ENCODE data around the gene FBXO9. TPM values are rescaled to one million over a fixed set of nuclear protein-coding genes. Genes with fewer than 3 reads are reported as not detected.

Gene FBXO9
- total RNA-seq, 1 experiment from 2014 or later = 111 TPM

GRCh38 chr6:53095716-53096115, 30.5 kb downstream of the FBXO9 start:
- Histone ChIP-seq H3K4me1 (no peaks in the 10 kb centered on the region), H3K36me3 (ENCODE audit: control insufficient read depth, insufficient read depth, low read length) (peaks cover 3% of the 10 kb centered on the region), H3K27me3 (replicated peaks; ENCODE audit: control insufficient read depth, insufficient read depth, low read length) (no peaks in the 10 kb centered on the region), H3K9me3 (no peaks in the 10 kb centered on the region), H3K4me3 (ENCODE audit: low read depth, low read length) (no peak overlapping the region)
- peaks cover 57% of the 10 kb centered on the region for H3K36me3 Mint-ChIP-seq (ENCODE audit: insufficient read depth, unreplicated experiment)
- H3K27me3 Mint-ChIP-seq (ENCODE audit: insufficient read depth, unreplicated experiment) = no peaks in the 10 kb centered on the region
- DNase-seq = no peak
- no peak overlapping the region for H3K27ac Mint-ChIP-seq (ENCODE audit: unreplicated experiment)
- no peaks in the 10 kb centered on the region for H3K4me1 Mint-ChIP-seq (ENCODE audit: low read depth, unreplicated experiment)
- intact Hi-C loops (cut with micrococcal nuclease; ENCODE audit: unreplicated experiment) = no loop called here
- H3K4me3 Mint-ChIP-seq (ENCODE audit: unreplicated experiment) = no peak overlapping the region
- POLR2A ChIA-PET = no interaction called here
- CTCF ChIA-PET = interaction anchor here (0.5 kb wide), 2 partner anchors 252 to 399 kb away, joined by 3 to 4 read pairs; no protein-coding TSS in a partner anchor
- no peaks in the 10 kb centered on the region for H3K9me3 Mint-ChIP-seq (ENCODE audit: unreplicated experiment)
- TF ChIP-seq, protein P1, sequence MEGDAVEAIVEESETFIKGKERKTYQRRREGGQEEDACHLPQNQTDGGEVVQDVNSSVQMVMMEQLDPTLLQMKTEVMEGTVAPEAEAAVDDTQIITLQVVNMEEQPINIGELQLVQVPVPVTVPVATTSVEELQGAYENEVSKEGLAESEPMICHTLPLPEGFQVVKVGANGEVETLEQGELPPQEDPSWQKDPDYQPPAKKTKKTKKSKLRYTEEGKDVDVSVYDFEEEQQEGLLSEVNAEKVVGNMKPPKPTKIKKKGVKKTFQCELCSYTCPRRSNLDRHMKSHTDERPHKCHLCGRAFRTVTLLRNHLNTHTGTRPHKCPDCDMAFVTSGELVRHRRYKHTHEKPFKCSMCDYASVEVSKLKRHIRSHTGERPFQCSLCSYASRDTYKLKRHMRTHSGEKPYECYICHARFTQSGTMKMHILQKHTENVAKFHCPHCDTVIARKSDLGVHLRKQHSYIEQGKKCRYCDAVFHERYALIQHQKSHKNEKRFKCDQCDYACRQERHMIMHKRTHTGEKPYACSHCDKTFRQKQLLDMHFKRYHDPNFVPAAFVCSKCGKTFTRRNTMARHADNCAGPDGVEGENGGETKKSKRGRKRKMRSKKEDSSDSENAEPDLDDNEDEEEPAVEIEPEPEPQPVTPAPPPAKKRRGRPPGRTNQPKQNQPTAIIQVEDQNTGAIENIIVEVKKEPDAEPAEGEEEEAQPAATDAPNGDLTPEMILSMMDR (IDR thresholded peaks at IDR 0.05; ENCODE audit: insufficient read depth in 1 of 2, low read depth in 1 of 2, low read length in 1 of 2, severe bottlenecking in 1 of 2, unreplicated experiment in 1 of 2) = no peak
- BruUV-seq (replicated peaks) = no TSS peak

GRCh38 chr6:53100561-53100960, 35.4 kb downstream of the FBXO9 start:
- peaks cover 45% of the 10 kb centered on the region for H3K36me3 Mint-ChIP-seq (ENCODE audit: insufficient read depth, unreplicated experiment)
- intact Hi-C loops (cut with micrococcal nuclease; ENCODE audit: unreplicated experiment) = loop anchor here (5.0 to 10.0 kb wide), 2 partner anchors 194 to 337 kb away; no protein-coding TSS in a partner anchor
- TF ChIP-seq, protein P1 (IDR thresholded peaks at IDR 0.05; ENCODE audit: insufficient read depth in 1 of 2, low read depth in 1 of 2, low read length in 1 of 2, severe bottlenecking in 1 of 2, unreplicated experiment in 1 of 2) = no peak

DNA sequence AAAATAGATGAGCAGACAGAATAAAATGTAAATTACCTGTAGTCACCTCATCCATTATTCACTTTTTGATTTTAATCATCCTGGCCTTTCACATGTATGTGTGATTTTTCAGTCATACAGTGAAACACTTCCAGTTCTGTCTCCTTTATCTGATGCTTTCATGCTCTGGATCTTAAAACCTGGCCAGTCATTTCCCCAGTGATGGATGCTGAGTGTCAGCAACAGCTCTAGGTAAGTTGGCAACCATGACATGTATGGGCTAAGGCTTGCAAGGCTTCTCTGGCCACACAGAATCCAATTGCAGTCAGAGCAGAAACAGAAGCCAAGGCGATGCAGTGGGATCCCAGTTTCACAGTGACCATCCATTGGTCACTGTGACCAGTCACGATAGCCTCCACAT, 35.8 kb downstream of the FBXO9 start:
- Histone ChIP-seq H3K4me3 (ENCODE audit: low read depth, low read length) (no peak overlapping the region), H3K9me3 (no peaks in the 10 kb centered on the region), H3K36me3 (ENCODE audit: control insufficient read depth, insufficient read depth, low read length) (no peaks in the 10 kb centered on the region), H3K27me3 (replicated peaks; ENCODE audit: control insufficient read depth, insufficient read depth, low read length) (no peaks in the 10 kb centered on the region), H3K4me1 (no peaks in the 10 kb centered on the region)
- Mint-ChIP-seq H3K27me3 (ENCODE audit: insufficient read depth, unreplicated experiment) (no peaks in the 10 kb centered on the region), H3K9me3 (ENCODE audit: unreplicated experiment) (no peaks in the 10 kb centered on the region), H3K4me3 (ENCODE audit: unreplicated experiment) (no peak overlapping the region), H3K36me3 (ENCODE audit: insufficient read depth, unreplicated experiment) (peaks cover 40% of the 10 kb centered on the region), H3K4me1 (ENCODE audit: low read depth, unreplicated experiment) (no peaks in the 10 kb centered on the region), H3K27ac (ENCODE audit: unreplicated experiment) (no peak overlapping the region)
- TF ChIP-seq, protein P1 (IDR thresholded peaks at IDR 0.05; ENCODE audit: insufficient read depth in 1 of 2, low read depth in 1 of 2, low read length in 1 of 2, severe bottlenecking in 1 of 2, unreplicated experiment in 1 of 2) = no peak
- DNase-seq = no peak
- intact Hi-C loops (cut with micrococcal nuclease; ENCODE audit: unreplicated experiment) = loop anchor here (5.0 to 10.0 kb wide), 2 partner anchors 194 to 336 kb away; no protein-coding TSS in a partner anchor
- ChIA-PET POLR2A (no interaction called here), CTCF (no interaction called here)
- BruUV-seq (replicated peaks) = no TSS peak

More at GRCh38 chr6:53100561-53100960, 35.4 kb downstream of the FBXO9 start:
- H3K9me3 Mint-ChIP-seq (ENCODE audit: unreplicated experiment) = no peaks in the 10 kb centered on the region
- no peak for DNase-seq
- CTCF ChIA-PET = no interaction called here
- Histone ChIP-seq H3K4me1 (no peaks in the 10 kb centered on the region), H3K27me3 (replicated peaks; ENCODE audit: control insufficient read depth, insufficient read depth, low read length) (no peaks in the 10 kb centered on the region), H3K4me3 (ENCODE audit: low read depth, low read length) (no peak overlapping the region), H3K36me3 (ENCODE audit: control insufficient read depth, insufficient read depth, low read length) (no peaks in the 10 kb centered on the region), H3K9me3 (no peaks in the 10 kb centered on the region)
- H3K4me1 Mint-ChIP-seq (ENCODE audit: low read depth, unreplicated experiment) = no peaks in the 10 kb centered on the region
- H3K4me3 Mint-ChIP-seq (ENCODE audit: unreplicated experiment) = no peak overlapping the region
- no peaks in the 10 kb centered on the region for H3K27me3 Mint-ChIP-seq (ENCODE audit: insufficient read depth, unreplicated experiment)
- POLR2A ChIA-PET = no interaction called here
- no peak overlapping the region for H3K27ac Mint-ChIP-seq (ENCODE audit: unreplicated experiment)
- BruUV-seq (replicated peaks) = no TSS peak
